ENCODE results near the gene SARS2. TPM values are rescaled to one million over a fixed set of nuclear protein-coding genes. Genes with fewer than 3 reads are reported as not detected.
"Not testable (repeated sequence)": the region's sequence is repeated elsewhere in the genome, so short reads cannot be mapped to it uniquely, and the experiment has no call there.

Gene SARS2
- total and polyA plus RNA-seq, 2 donors (not counting 1 experiment from before 2014, with no cell fraction given), result 7.2 to 10.4 TPM

DNA sequence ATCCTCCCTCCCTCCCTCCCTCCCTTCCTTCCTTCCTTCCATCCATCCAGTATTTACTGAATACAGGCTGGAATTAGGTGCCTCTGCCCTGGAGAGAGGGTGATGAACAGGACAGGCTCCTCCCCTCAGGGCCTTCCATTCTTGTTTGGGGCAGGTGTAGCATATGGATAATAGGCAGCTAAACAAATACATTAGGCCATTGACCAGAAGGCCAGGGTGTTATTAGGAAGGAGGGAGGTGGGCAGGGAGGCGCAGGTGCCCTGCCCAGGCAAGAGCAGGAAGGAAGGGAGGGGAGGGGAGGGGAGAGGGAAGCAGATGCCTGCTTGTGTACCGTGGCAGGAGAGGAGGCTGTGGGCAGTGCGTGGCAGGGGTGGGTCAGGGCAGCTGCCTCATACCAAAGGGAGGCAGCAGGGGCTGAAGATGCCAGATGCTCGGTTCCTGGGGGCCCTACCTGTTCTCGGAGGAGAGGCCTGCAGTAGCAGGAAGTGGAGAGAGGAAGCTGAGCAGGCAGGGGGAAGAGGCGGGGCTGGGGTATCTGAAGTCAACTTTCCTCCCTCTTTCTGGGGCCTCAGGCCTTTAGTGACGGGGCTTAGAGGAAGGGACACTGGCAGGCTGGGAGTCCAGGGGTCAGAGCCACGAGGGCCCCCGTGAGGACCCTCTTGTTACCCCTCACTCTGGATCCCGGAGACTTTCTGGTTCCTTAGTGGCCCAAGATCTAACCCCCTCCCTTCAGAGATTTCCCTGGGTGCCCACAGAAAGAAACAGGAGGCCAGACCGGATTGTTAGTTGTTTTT, 52.6 kb downstream of the SARS2 start, which contains the start of gene RINL:
Gene RINL (minus strand): TSS at position 495 of the 794 bp plus-strand sequence. CDS start 1,533 bp downstream, outside the sequence.
- no peak within 1 kb of the TSS for H3K4me3 ChIP-seq (replicated peaks in 1 of 4; ENCODE audit: control extremely low read depth in 1 of 4, insufficient read depth in 1 of 4, low read depth in 3 of 4, low read length in 4 of 4)
- H2AFZ ChIP-seq (ENCODE audit: low read length), result no peak within 1 kb of the TSS
- H3K79me2 ChIP-seq (ENCODE audit: control insufficient read depth, insufficient read depth, low read length), result no peaks in the 10 kb centered on the region
- TF ChIP-seq, protein P1, sequence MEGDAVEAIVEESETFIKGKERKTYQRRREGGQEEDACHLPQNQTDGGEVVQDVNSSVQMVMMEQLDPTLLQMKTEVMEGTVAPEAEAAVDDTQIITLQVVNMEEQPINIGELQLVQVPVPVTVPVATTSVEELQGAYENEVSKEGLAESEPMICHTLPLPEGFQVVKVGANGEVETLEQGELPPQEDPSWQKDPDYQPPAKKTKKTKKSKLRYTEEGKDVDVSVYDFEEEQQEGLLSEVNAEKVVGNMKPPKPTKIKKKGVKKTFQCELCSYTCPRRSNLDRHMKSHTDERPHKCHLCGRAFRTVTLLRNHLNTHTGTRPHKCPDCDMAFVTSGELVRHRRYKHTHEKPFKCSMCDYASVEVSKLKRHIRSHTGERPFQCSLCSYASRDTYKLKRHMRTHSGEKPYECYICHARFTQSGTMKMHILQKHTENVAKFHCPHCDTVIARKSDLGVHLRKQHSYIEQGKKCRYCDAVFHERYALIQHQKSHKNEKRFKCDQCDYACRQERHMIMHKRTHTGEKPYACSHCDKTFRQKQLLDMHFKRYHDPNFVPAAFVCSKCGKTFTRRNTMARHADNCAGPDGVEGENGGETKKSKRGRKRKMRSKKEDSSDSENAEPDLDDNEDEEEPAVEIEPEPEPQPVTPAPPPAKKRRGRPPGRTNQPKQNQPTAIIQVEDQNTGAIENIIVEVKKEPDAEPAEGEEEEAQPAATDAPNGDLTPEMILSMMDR (conservative IDR thresholded peaks at IDR 0.05 in 1 of 2, IDR thresholded peaks at IDR 0.05 in 1 of 2; ENCODE audit: low read depth in 1 of 2, low read length in 2 of 2), result no peak
- TF ChIP-seq EZH2 (IDR thresholded peaks at IDR 0.05; ENCODE audit: low read length, missing control alignments), result no peak
- no peaks in the 10 kb centered on the region for H3K27me3 ChIP-seq (ENCODE audit: control insufficient read depth, insufficient read depth, low read length)
- H3K4me2 ChIP-seq (ENCODE audit: extremely low read depth, insufficient read depth, low read length), result no peak within 1 kb of the TSS
- no peaks in the 10 kb centered on the region for H4K20me1 ChIP-seq (ENCODE audit: control insufficient read depth, extremely low read depth, insufficient read depth, low read length)
- no peaks in the 10 kb centered on the region for H3K36me3 ChIP-seq (ENCODE audit: control insufficient read depth, insufficient read depth, low read length)
- H3K9me3 ChIP-seq (ENCODE audit: control insufficient read depth, insufficient read depth, low read depth, low read length), result no peaks in the 10 kb centered on the region
- H3K27ac ChIP-seq (ENCODE audit: insufficient read depth, low read length), result no peak within 1 kb of the TSS
- no peak for DNase-seq (ENCODE audit: low read depth in 2 of 2)
- no peak within 1 kb of the TSS for H3K9ac ChIP-seq (ENCODE audit: insufficient read depth, low read length)
- H3K4me1 ChIP-seq (ENCODE audit: control insufficient read depth, extremely low read depth, insufficient read depth, low read length), result no peaks in the 10 kb centered on the region

DNA sequence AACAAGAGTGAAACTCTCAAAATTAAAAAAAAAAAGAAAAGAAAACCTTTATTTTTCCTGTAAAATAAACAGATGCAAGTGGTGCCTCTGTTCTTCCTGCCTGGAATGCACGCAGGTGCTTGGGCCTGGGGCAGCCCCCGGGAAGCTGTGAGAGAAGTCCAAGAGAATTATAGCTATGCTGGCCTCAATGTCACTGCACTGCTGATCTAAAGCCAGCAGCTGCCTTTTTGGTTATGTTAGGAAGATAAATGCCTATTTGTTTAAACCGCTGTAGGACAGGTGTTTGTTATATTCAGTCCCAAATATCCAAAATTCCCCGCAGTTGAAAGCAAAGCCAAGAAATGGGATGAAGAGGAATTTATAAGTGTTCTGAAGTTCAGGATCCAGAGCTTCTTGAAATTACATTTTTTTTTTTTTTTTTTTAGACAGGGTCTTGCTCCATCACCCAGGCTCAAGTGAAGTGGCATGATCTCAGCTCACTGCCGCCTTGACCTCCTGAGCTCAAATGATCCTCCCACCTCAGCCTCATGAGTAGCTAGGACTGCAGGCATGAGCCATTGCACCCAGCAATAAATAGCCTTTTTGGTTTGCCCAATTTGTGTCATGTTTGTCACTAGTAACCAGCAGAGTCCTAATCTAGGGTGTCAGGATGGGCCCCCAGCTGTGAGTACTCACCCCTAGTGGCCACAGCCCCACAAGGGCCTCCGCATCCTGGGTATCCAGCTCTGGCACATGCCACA, 54.7 kb downstream of the SARS2 start:
- H3K79me2 ChIP-seq (ENCODE audit: control insufficient read depth, insufficient read depth, low read length), result no peaks in the 10 kb centered on the region
- H3K9ac ChIP-seq (ENCODE audit: insufficient read depth, low read length), result no peak overlapping the region
- no peak overlapping the region for H2AFZ ChIP-seq (ENCODE audit: low read length)
- TF ChIP-seq, protein P1 (conservative IDR thresholded peaks at IDR 0.05 in 1 of 2, IDR thresholded peaks at IDR 0.05 in 1 of 2; ENCODE audit: low read depth in 1 of 2, low read length in 2 of 2), result no peak
- no peak for TF ChIP-seq EZH2 (IDR thresholded peaks at IDR 0.05; ENCODE audit: low read length, missing control alignments)
- no peaks in the 10 kb centered on the region for H3K4me1 ChIP-seq (ENCODE audit: control insufficient read depth, extremely low read depth, insufficient read depth, low read length)
- no peak overlapping the region for H3K4me3 ChIP-seq (replicated peaks in 1 of 4; ENCODE audit: control extremely low read depth in 1 of 4, insufficient read depth in 1 of 4, low read depth in 3 of 4, low read length in 4 of 4)
- H3K27ac ChIP-seq (ENCODE audit: insufficient read depth, low read length), result no peak overlapping the region
- H3K9me3 ChIP-seq (ENCODE audit: control insufficient read depth, insufficient read depth, low read depth, low read length), result no peaks in the 10 kb centered on the region
- no peaks in the 10 kb centered on the region for H3K27me3 ChIP-seq (ENCODE audit: control insufficient read depth, insufficient read depth, low read length)
- no peaks in the 10 kb centered on the region for H4K20me1 ChIP-seq (ENCODE audit: control insufficient read depth, extremely low read depth, insufficient read depth, low read length)
- H3K4me2 ChIP-seq (ENCODE audit: extremely low read depth, insufficient read depth, low read length), result no peak overlapping the region
- no peak for DNase-seq (ENCODE audit: low read depth in 2 of 2)
- no peaks in the 10 kb centered on the region for H3K36me3 ChIP-seq (ENCODE audit: control insufficient read depth, insufficient read depth, low read length)

DNA sequence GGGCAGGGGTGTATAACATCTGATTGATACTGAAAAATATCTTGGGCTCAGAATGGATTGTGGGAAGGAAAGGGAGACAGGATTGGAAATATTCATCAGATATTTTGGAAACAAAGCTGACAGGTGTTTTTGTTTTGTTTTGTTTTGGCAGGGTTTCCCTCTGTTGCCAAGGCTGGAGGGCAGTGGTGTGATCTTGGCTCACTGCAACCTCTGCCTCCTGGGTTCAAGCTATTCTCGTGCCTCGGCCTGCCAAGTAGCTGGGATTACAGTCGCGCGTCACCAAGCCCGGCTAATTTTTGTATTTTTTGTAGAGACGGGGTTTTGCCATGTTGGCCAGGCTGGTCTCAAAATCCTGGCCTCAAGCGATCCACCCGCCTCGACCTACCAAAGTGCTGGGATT, 57.2 kb downstream of the SARS2 start:
- not testable (repeated sequence) for H3K9ac ChIP-seq (ENCODE audit: insufficient read depth, low read length); H3K4me2 ChIP-seq (ENCODE audit: extremely low read depth, insufficient read depth, low read length); H3K4me3 ChIP-seq (replicated peaks in 1 of 4; ENCODE audit: control extremely low read depth in 1 of 4, insufficient read depth in 1 of 4, low read depth in 3 of 4, low read length in 4 of 4); DNase-seq (ENCODE audit: low read depth in 2 of 2); H3K27ac ChIP-seq (ENCODE audit: insufficient read depth, low read length); H3K9me3 ChIP-seq (ENCODE audit: control insufficient read depth, insufficient read depth, low read depth, low read length); H3K4me1 ChIP-seq (ENCODE audit: control insufficient read depth, extremely low read depth, insufficient read depth, low read length); H2AFZ ChIP-seq (ENCODE audit: low read length); H4K20me1 ChIP-seq (ENCODE audit: control insufficient read depth, extremely low read depth, insufficient read depth, low read length); H3K79me2 ChIP-seq (ENCODE audit: control insufficient read depth, insufficient read depth, low read length); H3K36me3 ChIP-seq (ENCODE audit: control insufficient read depth, insufficient read depth, low read length); H3K27me3 ChIP-seq (ENCODE audit: control insufficient read depth, insufficient read depth, low read length)
